Caco-2 (cell line): ENCODE data around the gene PTPRG. TPM values are rescaled to one million over a fixed set of nuclear protein-coding genes. Genes with fewer than 3 reads are reported as not detected.

Experiments used
- BruUV-seq: library from RNA; stranded (reverse); fragments of 400-500 nt; replicated peaks from 2 replicates; lab custom pipeline; 2021; lab: Mats Ljungman, UMichigan
- CTCF ChIA-PET: fragments of 300-600 bp; sonication (Branson Sonifier 250); formaldehyde crosslinking; loops from one replicate; lab custom pipeline; 2022; ENCODE audit warnings: antibody characterized with exemption; lab: Charles Lee
- POLR2A ChIA-PET: fragments of 300-600 bp; sonication (Branson Sonifier 250); formaldehyde crosslinking; loops from one replicate; lab custom pipeline; 2022; ENCODE audit warnings: antibody characterized with exemption; lab: Charles Lee
- DNase-seq, 2 experiments: peaks; one replicate each; pipeline versions ENCODE4 v3.0.0 to v3.0.0-alpha.2; 2020 to 2022
- H3K27me3 ChIP-seq: replicated peaks from 2 replicates; pipeline ENCODE4 v1.6.0; 2011; ENCODE audit warnings: low read length; ENCODE audit not compliant: control insufficient read depth, insufficient read depth
- H3K36me3 ChIP-seq: 2 replicates; pipeline ENCODE4 v1.5.1; 2011; ENCODE audit warnings: low read length; ENCODE audit not compliant: control insufficient read depth, insufficient read depth
- H3K4me1 ChIP-seq: fragments of 250-450 bp; sonication (Bioruptor Pico); 2 replicates; pipeline ENCODE4 v1.5.1; 2020; ENCODE audit warnings: mild to moderate bottlenecking
- H3K4me3 ChIP-seq: 2 replicates; pipeline ENCODE4 v1.5.1; 2011; ENCODE audit warnings: low read depth, mild to moderate bottlenecking, control low read depth, low read length
- H3K9me3 ChIP-seq: fragments of 250-450 bp; sonication (Bioruptor Pico); 2 replicates; pipeline ENCODE4 v1.5.1; 2020; ENCODE audit warnings: mild to moderate bottlenecking, moderate library complexity
- H3K27ac Mint-ChIP-seq: one replicate; pipeline ENCODE4 v1.8.0; 2022; ENCODE audit warnings: mixed read lengths; ENCODE audit not compliant: unreplicated experiment
- H3K27me3 Mint-ChIP-seq: one replicate; pipeline ENCODE4 v1.8.0; 2022; ENCODE audit warnings: mixed read lengths; ENCODE audit not compliant: insufficient read depth, unreplicated experiment
- H3K36me3 Mint-ChIP-seq: one replicate; pipeline ENCODE4 v1.8.0; 2022; ENCODE audit warnings: mild to moderate bottlenecking, mixed read lengths; ENCODE audit not compliant: insufficient read depth, unreplicated experiment
- H3K4me1 Mint-ChIP-seq: one replicate; pipeline ENCODE4 v1.8.0; 2022; ENCODE audit warnings: low read depth, mixed read lengths; ENCODE audit not compliant: unreplicated experiment
- H3K4me3 Mint-ChIP-seq: one replicate; pipeline ENCODE4 v1.8.0; 2022; ENCODE audit warnings: mild to moderate bottlenecking, moderate library complexity, mixed read lengths; ENCODE audit not compliant: unreplicated experiment
- H3K9me3 Mint-ChIP-seq: one replicate; pipeline ENCODE4 v1.8.0; 2022; ENCODE audit warnings: mixed read lengths; ENCODE audit not compliant: unreplicated experiment
- CTCF ChIP-seq, 2 experiments: fragments of 200-600 bp in 1 of 2; IDR thresholded peaks; 1 replicate in 1 of 2; 2 replicates in 1 of 2; pipeline versions ENCODE4 v1.5.1 to v1.8.0; 2011 to 2022; ENCODE audit warnings: antibody characterized with exemption in 1 of 2, control low read depth in 1 of 2, inconsistent platforms in 1 of 2, low read depth in 1 of 2, low read length in 1 of 2, mild to moderate bottlenecking in 1 of 2, moderate library complexity in 1 of 2; ENCODE audit not compliant: insufficient read depth in 1 of 2, severe bottlenecking in 1 of 2, unreplicated experiment in 1 of 2
- intact Hi-C: fragments of 100-400 bp; cut with micrococcal nuclease; formaldehyde crosslinking; loops from one replicate; pipeline ENCODE4 v1.10.0; 2022; ENCODE audit not compliant: unreplicated experiment
- total RNA-seq: library from RNA; stranded (reverse); gene quantifications from 2 replicates; pipeline ENCODE4 v1.2.3, GENCODE V29; 2022

The PTPRG gene
- total RNA-seq, 1 experiment from 2014 or later, result 46.4 TPM

GRCh38 chr3:61794961-61795360 is 233.6 kb downstream of the PTPRG start:
- TF ChIP-seq CTCF (IDR thresholded peaks at IDR 0.05; ENCODE audit: insufficient read depth in 1 of 2, low read depth in 1 of 2, low read length in 1 of 2, severe bottlenecking in 1 of 2, unreplicated experiment in 1 of 2), result no peak
- H3K36me3 Mint-ChIP-seq, result no peaks in the 10 kb centered on the region
- DNase-seq, result no peak
- H3K36me3 ChIP-seq, result no peaks in the 10 kb centered on the region
- H3K27me3 Mint-ChIP-seq, result no peaks in the 10 kb centered on the region
- H3K4me3 Mint-ChIP-seq, result no peak overlapping the region
- H3K4me1 Mint-ChIP-seq, result no peaks in the 10 kb centered on the region
- H3K4me3 ChIP-seq, result no peak overlapping the region
- BruUV-seq, result no TSS peak
- no peaks in the 10 kb centered on the region for H3K9me3 ChIP-seq
- ChIA-PET POLR2A (no interaction called here), CTCF (no interaction called here)
- H3K27me3 ChIP-seq, result no peaks in the 10 kb centered on the region
- no peaks in the 10 kb centered on the region for H3K9me3 Mint-ChIP-seq
- intact Hi-C loops, result no loop called here
- no peak overlapping the region for H3K27ac Mint-ChIP-seq
- no peaks in the 10 kb centered on the region for H3K4me1 ChIP-seq

- Mint-ChIP-seq H3K27ac (no peak overlapping the region), H3K4me3 (no peak overlapping the region), H3K4me1 (no peaks in the 10 kb centered on the region), H3K36me3 (no peaks in the 10 kb centered on the region), H3K9me3 (no peaks in the 10 kb centered on the region), H3K27me3 (no peaks in the 10 kb centered on the region)
- intact Hi-C loops, result no loop called here
- Histone ChIP-seq H3K9me3 (no peaks in the 10 kb centered on the region), H3K4me1 (no peaks in the 10 kb centered on the region), H3K4me3 (no peak overlapping the region), H3K36me3 (no peaks in the 10 kb centered on the region), H3K27me3 (no peaks in the 10 kb centered on the region)
- ChIA-PET CTCF (no interaction called here), POLR2A (no interaction called here)
- no peak for TF ChIP-seq CTCF (IDR thresholded peaks at IDR 0.05; ENCODE audit: insufficient read depth in 1 of 2, low read depth in 1 of 2, low read length in 1 of 2, severe bottlenecking in 1 of 2, unreplicated experiment in 1 of 2)
- no TSS peak for BruUV-seq
- no peak for DNase-seq
Measured at GRCh38 chr3:61796088-61796680, 234.8 kb downstream of the PTPRG start.

DNA sequence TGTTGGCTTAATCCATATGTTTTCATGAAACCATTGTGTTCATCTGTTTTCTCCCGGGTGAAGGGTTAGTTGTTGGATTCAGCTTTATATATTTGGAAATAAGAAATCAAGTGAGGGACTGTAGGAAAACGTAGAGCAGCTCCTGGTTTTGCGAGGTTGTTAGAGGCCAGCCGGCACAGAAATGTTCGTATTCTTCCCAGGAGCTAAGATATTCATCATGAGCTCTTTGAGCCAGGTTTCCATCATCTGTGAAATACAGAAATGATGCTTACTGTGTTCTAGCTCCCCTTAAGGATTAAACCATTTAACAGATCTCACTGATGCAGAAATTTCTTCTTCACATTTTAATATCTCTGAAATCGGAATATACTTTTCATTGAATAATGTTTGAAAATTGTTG is 235.5 kb downstream of the PTPRG start:
- Histone ChIP-seq H3K4me3 (no peak overlapping the region), H3K4me1 (no peaks in the 10 kb centered on the region), H3K9me3 (no peaks in the 10 kb centered on the region), H3K27me3 (no peaks in the 10 kb centered on the region), H3K36me3 (no peaks in the 10 kb centered on the region)
- no TSS peak for BruUV-seq
- intact Hi-C loops, result no loop called here
- no peak for TF ChIP-seq CTCF (IDR thresholded peaks at IDR 0.05; ENCODE audit: insufficient read depth in 1 of 2, low read depth in 1 of 2, low read length in 1 of 2, severe bottlenecking in 1 of 2, unreplicated experiment in 1 of 2)
- Mint-ChIP-seq H3K36me3 (no peaks in the 10 kb centered on the region), H3K27ac (no peak overlapping the region), H3K4me3 (no peak overlapping the region), H3K4me1 (no peaks in the 10 kb centered on the region), H3K9me3 (no peaks in the 10 kb centered on the region), H3K27me3 (no peaks in the 10 kb centered on the region)
- DNase-seq, result no peak
- CTCF ChIA-PET, result no interaction called here
- POLR2A ChIA-PET, result no interaction called here
